HepG2 (cell line): Measurements from ENCODE around the gene RAPGEF5.

Source experiments
- ARID2 ChIP-seq: sonication (generic); formaldehyde crosslinking; IDR thresholded peaks from 2 replicates; pipeline ENCODE4 v1.8.1; 2022; ENCODE audit warnings: mild to moderate bottlenecking, missing genetic modification reagents, borderline replicate concordance
- CBX2 ChIP-seq, 2 experiments: fragments of 200-600 bp in 1 of 2; sonication (generic); formaldehyde crosslinking in 1 of 2; IDR thresholded peaks; 2 replicates each; pipeline versions ENCODE4 v1.7.0 to v1.8.1; 2018 to 2022; ENCODE audit warnings: low read depth in 2 of 2, low read length in 1 of 2, mild to moderate bottlenecking in 1 of 2, missing genetic modification reagents in 1 of 2
- CCAR2 ChIP-seq: fragments of 200-400 bp; formaldehyde crosslinking; optimal IDR thresholded peaks from 2 replicates; pipeline ENCODE3; 2018; ENCODE audit warnings: low read depth, mild to moderate bottlenecking, low read length, moderate library complexity
- GLI4 ChIP-seq: sonication (generic); formaldehyde crosslinking; IDR thresholded peaks from 2 replicates; pipeline ENCODE4 v1.5.1; 2020; ENCODE audit warnings: missing genetic modification reagents, mild to moderate bottlenecking, moderate library complexity, borderline replicate concordance
- HDAC6 ChIP-seq: fragments of 200-600 bp; sonication (generic); IDR thresholded peaks from 2 replicates; pipeline ENCODE4 v1.7.0; 2017; ENCODE audit warnings: mild to moderate bottlenecking, antibody characterized with exemption, low read length, low read depth
- KLF15 ChIP-seq: sonication (generic); formaldehyde crosslinking; IDR thresholded peaks from 2 replicates; pipeline ENCODE4 v1.8.1; 2023; ENCODE audit warnings: borderline replicate concordance, mild to moderate bottlenecking, inconsistent platforms, missing genetic modification reagents, mixed read lengths
- MYNN ChIP-seq: sonication (generic); formaldehyde crosslinking; IDR thresholded peaks from 2 replicates; pipeline ENCODE4 v1.4.0; 2020; ENCODE audit warnings: mild to moderate bottlenecking, low read depth, missing genetic modification reagents
- NCOA5 ChIP-seq: sonication (generic); formaldehyde crosslinking; IDR thresholded peaks from 2 replicates; pipeline ENCODE4 v1.4.0; 2020; ENCODE audit warnings: missing genetic modification reagents
- NFE2L2 ChIP-seq: fragments of 150-350 bp; IDR thresholded peaks from 2 replicates; pipeline ENCODE4 v1.6.1; 2014; ENCODE audit warnings: low read length
- SIN3A ChIP-seq: IDR thresholded peaks from 2 replicates; pipeline ENCODE4 v1.6.1; 2011; ENCODE audit warnings: low read depth, mild to moderate bottlenecking, control low read depth, low read length, borderline replicate concordance
- SMC3 ChIP-seq: IDR thresholded peaks from 2 replicates; pipeline ENCODE4 v1.6.1; 2011; ENCODE audit warnings: low read length, improper control_type of control experiment
- TAF1 ChIP-seq: sonication (generic); formaldehyde crosslinking; IDR thresholded peaks from 2 replicates; pipeline ENCODE4 v1.4.0; 2020; ENCODE audit warnings: missing genetic modification reagents
- YY1 ChIP-seq: IDR thresholded peaks from 2 replicates; pipeline ENCODE4 v1.6.1; 2011; ENCODE audit warnings: low read length, low read depth, moderate library complexity, mild to moderate bottlenecking; ENCODE audit not compliant: insufficient read depth, insufficient replicate concordance
- TF ChIP-seq, protein P1 (sequence below): sonication (generic); formaldehyde crosslinking; IDR thresholded peaks from 2 replicates; pipeline ENCODE4 v1.5.0; 2020; ENCODE audit warnings: mild to moderate bottlenecking, missing genetic modification reagents, moderate library complexity

GRCh38 chr7:22343071-22343470, 13.9 kb downstream of the RAPGEF5 start:
- no peak for TF ChIP-seq TAF1 (CRISPR knock-in tag)
- no peak for TF ChIP-seq GLI4 (CRISPR knock-in tag)
- TF ChIP-seq KLF15: no peak
- TF ChIP-seq, protein P1, sequence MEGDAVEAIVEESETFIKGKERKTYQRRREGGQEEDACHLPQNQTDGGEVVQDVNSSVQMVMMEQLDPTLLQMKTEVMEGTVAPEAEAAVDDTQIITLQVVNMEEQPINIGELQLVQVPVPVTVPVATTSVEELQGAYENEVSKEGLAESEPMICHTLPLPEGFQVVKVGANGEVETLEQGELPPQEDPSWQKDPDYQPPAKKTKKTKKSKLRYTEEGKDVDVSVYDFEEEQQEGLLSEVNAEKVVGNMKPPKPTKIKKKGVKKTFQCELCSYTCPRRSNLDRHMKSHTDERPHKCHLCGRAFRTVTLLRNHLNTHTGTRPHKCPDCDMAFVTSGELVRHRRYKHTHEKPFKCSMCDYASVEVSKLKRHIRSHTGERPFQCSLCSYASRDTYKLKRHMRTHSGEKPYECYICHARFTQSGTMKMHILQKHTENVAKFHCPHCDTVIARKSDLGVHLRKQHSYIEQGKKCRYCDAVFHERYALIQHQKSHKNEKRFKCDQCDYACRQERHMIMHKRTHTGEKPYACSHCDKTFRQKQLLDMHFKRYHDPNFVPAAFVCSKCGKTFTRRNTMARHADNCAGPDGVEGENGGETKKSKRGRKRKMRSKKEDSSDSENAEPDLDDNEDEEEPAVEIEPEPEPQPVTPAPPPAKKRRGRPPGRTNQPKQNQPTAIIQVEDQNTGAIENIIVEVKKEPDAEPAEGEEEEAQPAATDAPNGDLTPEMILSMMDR: no peak
- no peak for TF ChIP-seq MYNN (CRISPR knock-in tag)
- no peak for TF ChIP-seq HDAC6
- no peak for TF ChIP-seq NFE2L2
- TF ChIP-seq SIN3A: no peak
- no peak for TF ChIP-seq NCOA5 (CRISPR knock-in tag)
- no peak for TF ChIP-seq CBX2 (IDR thresholded peaks at IDR 0.05; ENCODE audit: low read depth, low read length)
- TF ChIP-seq CBX2 (CRISPR knock-in tag; IDR thresholded peaks at IDR 0.05; ENCODE audit: low read depth): no peak
- TF ChIP-seq ARID2 (CRISPR knock-in tag): no peak
- no peak for TF ChIP-seq SMC3
- TF ChIP-seq YY1: no peak
- no peak for TF ChIP-seq CCAR2
